ENCODE measurements around the gene LRRC34.

The LRRC34 gene

GRCh38 chr3:169759256-169759655 is 53.4 kb downstream of the LRRC34 start:
- POLR2A ChIA-PET, result no interaction called here
- no peak for DNase-seq (ENCODE audit: extremely low spot score)

DNA sequence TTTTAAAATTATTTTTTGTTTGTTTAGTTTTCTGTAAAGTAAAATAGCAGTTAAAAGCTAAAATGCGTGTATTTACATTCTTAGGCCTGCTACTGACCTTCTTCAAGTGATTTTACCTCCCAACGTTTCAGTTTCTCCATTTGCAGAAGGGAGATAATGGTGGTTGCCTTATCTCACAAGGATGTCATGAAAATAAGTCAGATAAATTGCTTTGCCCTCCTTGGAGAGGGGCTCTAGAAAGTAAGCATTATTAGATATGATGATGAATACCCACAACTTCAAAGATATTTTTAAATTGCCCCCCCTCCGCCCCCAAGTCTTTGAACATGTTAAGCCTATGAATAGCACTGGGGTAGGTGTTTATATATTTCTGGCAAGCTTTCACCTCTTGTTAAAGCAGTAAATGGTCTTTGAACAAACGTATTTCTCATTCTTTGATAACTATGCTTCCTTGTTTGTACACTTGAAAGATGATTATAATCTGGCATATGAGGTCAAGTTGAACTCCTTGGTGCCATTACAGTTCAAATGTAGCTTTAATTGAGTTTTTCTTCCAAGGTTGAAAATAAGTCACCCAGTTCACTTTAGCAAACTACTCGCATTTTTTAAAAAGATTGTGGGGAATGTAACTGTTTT is 54.2 kb downstream of the LRRC34 start:
- TF ChIP-seq NFRKB (IDR thresholded peaks at IDR 0.05), result no peak
- no peak for TF ChIP-seq SP1 (IDR thresholded peaks at IDR 0.05)
- no peak for TF ChIP-seq FOXK2 (IDR thresholded peaks at IDR 0.05)
- TF ChIP-seq FOXA1 (IDR thresholded peaks at IDR 0.05), result no peak
- no peak for TF ChIP-seq ARNT (IDR thresholded peaks at IDR 0.05)
- no peak for TF ChIP-seq HDGF (IDR thresholded peaks at IDR 0.05; ENCODE audit: borderline replicate concordance)
- TF ChIP-seq SUZ12 (IDR thresholded peaks at IDR 0.05), result no peak
- no peak for TF ChIP-seq FOXM1 (IDR thresholded peaks at IDR 0.05; ENCODE audit: borderline replicate concordance)
- TF ChIP-seq TARDBP (IDR thresholded peaks at IDR 0.05), result no peak
- DNase-seq (ENCODE audit: extremely low spot score), result no peak
- CTCF ChIA-PET, result no interaction called here
- POLR2A ChIA-PET, result no interaction called here

More at GRCh38 chr3:169759256-169759655, 53.4 kb downstream of the LRRC34 start:
- TF ChIP-seq NFRKB (IDR thresholded peaks at IDR 0.05), result no peak
- TF ChIP-seq ARNT (IDR thresholded peaks at IDR 0.05), result no peak
- TF ChIP-seq L3MBTL2 (conservative IDR thresholded peaks at IDR 0.05), result no peak
- CTCF ChIA-PET, result no interaction called here

DNA sequence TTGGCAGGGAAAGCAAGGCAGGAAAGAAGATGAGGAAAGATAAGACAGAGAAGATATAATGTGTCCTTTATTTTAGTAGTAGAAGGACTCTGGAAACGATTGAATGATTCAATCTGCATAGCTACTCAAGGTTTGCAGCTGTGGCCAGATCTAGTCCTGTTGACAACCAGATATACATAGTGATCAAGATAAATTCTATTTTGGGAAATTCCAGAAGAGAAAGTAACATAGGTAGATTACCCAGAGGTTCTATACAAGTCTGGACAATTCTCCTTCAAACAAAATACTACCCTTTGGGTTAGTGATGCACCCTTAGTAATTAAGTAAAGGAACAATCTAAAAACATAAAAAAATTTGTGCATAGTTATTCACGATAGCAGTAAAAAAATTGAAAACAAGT is 57.2 kb downstream of the LRRC34 start:
- ChIA-PET POLR2A (no interaction called here), CTCF (no interaction called here)
- DNase-seq (ENCODE audit: extremely low spot score), result no peak
- TF ChIP-seq FOXM1 (IDR thresholded peaks at IDR 0.05; ENCODE audit: borderline replicate concordance), result no peak
- no peak for TF ChIP-seq ARNT (IDR thresholded peaks at IDR 0.05)

- DNase-seq (ENCODE audit: extremely low spot score), result no peak
- no peak for TF ChIP-seq LEF1 (IDR thresholded peaks at IDR 0.05; ENCODE audit: borderline replicate concordance)
- no peak for TF ChIP-seq FOXK2 (IDR thresholded peaks at IDR 0.05)
- TF ChIP-seq HDGF (IDR thresholded peaks at IDR 0.05; ENCODE audit: borderline replicate concordance), result no peak
- no peak for TF ChIP-seq NFRKB (IDR thresholded peaks at IDR 0.05)
- no peak for TF ChIP-seq SUZ12 (IDR thresholded peaks at IDR 0.05)
- TF ChIP-seq ARNT (IDR thresholded peaks at IDR 0.05), result no peak
- TF ChIP-seq TARDBP (IDR thresholded peaks at IDR 0.05), result no peak
- TF ChIP-seq L3MBTL2 (conservative IDR thresholded peaks at IDR 0.05), result no peak
- no peak for TF ChIP-seq BHLHE40 (IDR thresholded peaks at IDR 0.05; ENCODE audit: borderline replicate concordance)
- POLR2A ChIA-PET, result no interaction called here
- CTCF ChIA-PET, result no interaction called here
Measured at GRCh38 chr3:169754711-169755110, 58.0 kb downstream of the LRRC34 start.

- TF ChIP-seq TARDBP (IDR thresholded peaks at IDR 0.05), result no peak
- TF ChIP-seq SP1 (IDR thresholded peaks at IDR 0.05), result no peak
- POLR2A ChIA-PET, result no interaction called here
- CTCF ChIA-PET, result no interaction called here
- no peak for DNase-seq (ENCODE audit: extremely low spot score)
Measured at GRCh38 chr3:169751875-169752274, 60.8 kb downstream of the LRRC34 start.

- no peak for DNase-seq (ENCODE audit: extremely low spot score)
- TF ChIP-seq BHLHE40 (IDR thresholded peaks at IDR 0.05; ENCODE audit: borderline replicate concordance) (no peak), SUZ12 (IDR thresholded peaks at IDR 0.05) (no peak), PKNOX1 (IDR thresholded peaks at IDR 0.05) (no peak)
- CTCF ChIA-PET, result no interaction called here
- POLR2A ChIA-PET, result no interaction called here
Measured at GRCh38 chr3:169750665-169751064, 62.0 kb downstream of the LRRC34 start.

- POLR2A ChIA-PET, result no interaction called here
- CTCF ChIA-PET, result no interaction called here
- no peak for TF ChIP-seq SP1 (IDR thresholded peaks at IDR 0.05)
- TF ChIP-seq HDGF (IDR thresholded peaks at IDR 0.05; ENCODE audit: borderline replicate concordance), result no peak
- no peak for TF ChIP-seq TARDBP (IDR thresholded peaks at IDR 0.05)
- TF ChIP-seq FOXK2 (IDR thresholded peaks at IDR 0.05), result no peak
- no peak for TF ChIP-seq BHLHE40 (IDR thresholded peaks at IDR 0.05; ENCODE audit: borderline replicate concordance)
- no peak for TF ChIP-seq FOXA1 (IDR thresholded peaks at IDR 0.05)
- TF ChIP-seq LEF1 (IDR thresholded peaks at IDR 0.05; ENCODE audit: borderline replicate concordance), result no peak
- TF ChIP-seq L3MBTL2 (conservative IDR thresholded peaks at IDR 0.05), result no peak
- TF ChIP-seq SUZ12 (IDR thresholded peaks at IDR 0.05), result no peak
- no peak for TF ChIP-seq PKNOX1 (IDR thresholded peaks at IDR 0.05)
- no peak for DNase-seq (ENCODE audit: extremely low spot score)
Measured at GRCh38 chr3:169748670-169749069, 64.0 kb downstream of the LRRC34 start.

DNA sequence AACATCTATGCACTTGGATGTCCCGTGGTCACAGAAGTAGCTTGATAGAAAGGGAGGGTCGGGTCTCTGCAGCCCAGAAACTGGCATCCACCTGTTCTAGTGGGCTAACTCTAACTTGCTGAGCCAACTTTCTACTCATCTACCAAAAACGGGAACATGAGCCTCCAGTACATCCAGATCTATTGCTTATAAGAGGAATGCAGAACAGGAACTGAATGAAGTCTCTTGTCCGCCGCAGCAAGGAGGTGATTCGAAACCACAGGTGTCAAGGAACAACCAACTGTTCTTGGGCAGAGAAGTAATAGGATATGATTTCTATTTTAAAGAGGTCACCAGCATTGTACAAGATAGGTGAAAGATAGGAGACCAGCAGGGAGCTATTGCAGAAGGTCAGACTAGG is 65.8 kb downstream of the LRRC34 start:
- ChIA-PET CTCF (no interaction called here), POLR2A (no interaction called here)
- DNase-seq (ENCODE audit: extremely low spot score), result no peak
- TF ChIP-seq CTBP1 (IDR thresholded peaks at IDR 0.05; ENCODE audit: borderline replicate concordance), result no peak

Data from HEK293T (cell line).